Progenitor cell of endocrine pancreas (in vitro differentiated cells): Measurements from ENCODE around the gene BIRC5. TPM values are rescaled to one million over a fixed set of nuclear protein-coding genes. Genes with fewer than 3 reads are reported as not detected.

Source experiments
- DNase-seq: peaks from one replicate; pipeline ENCODE4 v3.0.0; 2021; ENCODE audit warnings: low spot score; ENCODE audit not compliant: unreplicated experiment
- H3K27ac Mint-ChIP-seq: 2 replicates; pipeline ENCODE4 v1.8.0; 2021; ENCODE audit warnings: mild to moderate bottlenecking, moderate library complexity, mixed read lengths
- H3K27me3 Mint-ChIP-seq: 2 replicates; pipeline ENCODE4 v1.8.0; 2021; ENCODE audit warnings: mixed read lengths
- H3K36me3 Mint-ChIP-seq: 2 replicates; pipeline ENCODE4 v1.8.0; 2022; ENCODE audit warnings: mixed read lengths; ENCODE audit not compliant: insufficient read depth
- H3K4me1 Mint-ChIP-seq: 2 replicates; pipeline ENCODE4 v1.8.0; 2021; ENCODE audit warnings: low read depth, mixed read lengths
- H3K4me3 Mint-ChIP-seq: 2 replicates; pipeline ENCODE4 v1.8.0; 2021; ENCODE audit warnings: low read depth, mild to moderate bottlenecking, moderate library complexity, mixed read lengths
- H3K9me3 Mint-ChIP-seq: 2 replicates; pipeline ENCODE4 v1.8.0; 2021; ENCODE audit warnings: low read depth, mixed read lengths
- CTCF ChIP-seq: fragments of 200-600 bp; sonication (generic); IDR thresholded peaks from one replicate; pipeline ENCODE4 v1.5.0; 2021; ENCODE audit warnings: antibody characterized with exemption, mild to moderate bottlenecking; ENCODE audit not compliant: unreplicated experiment
- total RNA-seq: library from RNA; stranded (reverse); gene quantifications from 2 replicates; pipeline ENCODE4 v1.2.1, GENCODE V29; 2021

The BIRC5 gene
- total RNA-seq, 1 donor from 2014 or later, result 30.0 TPM

- no peak overlapping the region for H3K4me3 Mint-ChIP-seq
- peaks cover 3% of the 10 kb centered on the region for H3K27me3 Mint-ChIP-seq
- DNase-seq, result no peak
- TF ChIP-seq CTCF, result no peak
- peaks cover 37% of the 10 kb centered on the region for H3K4me1 Mint-ChIP-seq
- H3K9me3 Mint-ChIP-seq, result no peaks in the 10 kb centered on the region
- no peak overlapping the region for H3K27ac Mint-ChIP-seq
- H3K36me3 Mint-ChIP-seq, result no peaks in the 10 kb centered on the region
Measured at GRCh38 chr17:78266231-78266631, 52.2 kb downstream of the BIRC5 start.

GRCh38 chr17:78266771-78267170 lies 52.7 kb downstream of the BIRC5 start:
- Mint-ChIP-seq H3K4me1 (peaks cover 41% of the 10 kb centered on the region), H3K27ac (no peak overlapping the region), H3K36me3 (no peaks in the 10 kb centered on the region), H3K9me3 (no peaks in the 10 kb centered on the region), H3K27me3 (peaks cover 3% of the 10 kb centered on the region), H3K4me3 (no peak overlapping the region)
- no peak for DNase-seq
- TF ChIP-seq CTCF, result no peak

GRCh38 chr17:78267253-78268073 lies 53.4 kb downstream of the BIRC5 start:
- peaks cover 47% of the 10 kb centered on the region for H3K4me1 Mint-ChIP-seq
- TF ChIP-seq CTCF, result no peak
- H3K27ac Mint-ChIP-seq, result no peak overlapping the region
- no peaks in the 10 kb centered on the region for H3K9me3 Mint-ChIP-seq
- no peak for DNase-seq
- peaks cover 3% of the 10 kb centered on the region for H3K27me3 Mint-ChIP-seq
- H3K36me3 Mint-ChIP-seq, result no peaks in the 10 kb centered on the region
- no peak overlapping the region for H3K4me3 Mint-ChIP-seq

DNA sequence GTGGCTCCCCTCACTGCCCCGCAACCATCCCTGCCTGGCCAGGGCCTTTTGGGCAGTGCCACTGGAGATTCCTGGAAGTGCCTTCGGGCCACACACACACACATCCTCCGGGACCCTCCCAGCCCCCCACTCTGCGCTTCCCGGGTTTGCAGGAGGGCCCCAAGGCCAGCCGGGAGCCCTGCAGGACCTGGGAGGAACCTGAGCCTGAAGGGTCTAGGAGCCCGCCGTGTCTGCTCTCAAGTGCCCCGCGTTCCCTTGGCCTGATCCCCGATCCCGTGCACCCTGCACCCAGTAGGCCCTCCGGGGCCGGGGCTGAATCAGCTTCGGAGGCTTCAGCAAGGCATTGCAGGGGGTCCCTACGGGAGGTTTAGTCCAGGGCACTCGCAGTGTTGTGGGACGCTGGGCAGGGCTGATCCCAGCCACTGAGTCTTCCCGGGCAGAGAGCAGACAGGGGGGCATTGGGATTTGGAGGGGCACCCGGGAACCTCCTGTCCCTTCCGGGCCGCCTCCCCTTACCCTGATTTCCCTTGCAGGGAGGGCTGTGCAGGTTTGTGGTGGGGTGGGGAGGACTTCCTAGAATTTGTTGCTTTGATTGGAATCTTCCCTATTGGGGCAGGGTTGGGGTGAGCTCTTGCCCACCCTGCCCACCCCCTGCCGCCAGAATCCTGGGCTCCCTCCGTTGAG lies 54.3 kb downstream of the BIRC5 start:
- Mint-ChIP-seq H3K27me3 (peaks cover 3% of the 10 kb centered on the region), H3K36me3 (no peaks in the 10 kb centered on the region), H3K27ac (peak overlapping the region; percentile 90), H3K4me1 (peaks cover 50% of the 10 kb centered on the region), H3K9me3 (no peaks in the 10 kb centered on the region), H3K4me3 (peak overlapping the region; percentile 42)
- no peak for DNase-seq
- no peak for TF ChIP-seq CTCF

- TF ChIP-seq CTCF, result peak; percentile 26
- H3K27me3 Mint-ChIP-seq, result peaks cover 3% of the 10 kb centered on the region
- peak overlapping the region; percentile 90 for H3K27ac Mint-ChIP-seq
- DNase-seq, result no peak
- H3K9me3 Mint-ChIP-seq, result no peaks in the 10 kb centered on the region
- peaks cover 50% of the 10 kb centered on the region for H3K4me1 Mint-ChIP-seq
- H3K4me3 Mint-ChIP-seq, result peak overlapping the region; percentile 42
- H3K36me3 Mint-ChIP-seq, result no peaks in the 10 kb centered on the region
Measured at GRCh38 chr17:78268951-78269905, 55.2 kb downstream of the BIRC5 start.
